Measurements from ENCODE around the gene TJP3.

The TJP3 gene

GRCh38 chr19:3691372-3691716 is 16.8 kb upstream of the TJP3 start:
- in situ Hi-C loops (cut with HindIII; ENCODE audit: low sequenced_read_pairs) = no loop called here

- in situ Hi-C loops (cut with HindIII; ENCODE audit: low sequenced_read_pairs) = no loop called here
Measured at GRCh38 chr19:3691726-3692125, 16.5 kb upstream of the TJP3 start.

GRCh38 chr19:3692141-3693024 is 15.8 kb upstream of the TJP3 start:
- in situ Hi-C loops (cut with HindIII; ENCODE audit: low sequenced_read_pairs) = no loop called here

GRCh38 chr19:3693025-3693925 is 14.9 kb upstream of the TJP3 start:
- in situ Hi-C loops (cut with HindIII; ENCODE audit: low sequenced_read_pairs) = no loop called here

- in situ Hi-C loops (cut with HindIII; ENCODE audit: low sequenced_read_pairs) = no loop called here
Measured at GRCh38 chr19:3694361-3695123, 13.6 kb upstream of the TJP3 start.

- in situ Hi-C loops (cut with HindIII; ENCODE audit: low sequenced_read_pairs) = no loop called here
Measured at GRCh38 chr19:3695124-3695733, 13.0 kb upstream of the TJP3 start.

- in situ Hi-C loops (cut with HindIII; ENCODE audit: low sequenced_read_pairs) = no loop called here
Measured at GRCh38 chr19:3695986-3696659, 12.1 kb upstream of the TJP3 start.

- in situ Hi-C loops (cut with HindIII; ENCODE audit: low sequenced_read_pairs) = no loop called here
Measured at GRCh38 chr19:3696660-3696995, 11.6 kb upstream of the TJP3 start.

- in situ Hi-C loops (cut with HindIII; ENCODE audit: low sequenced_read_pairs) = no loop called here
Measured at GRCh38 chr19:3697094-3697493, 11.1 kb upstream of the TJP3 start.

- in situ Hi-C loops (cut with HindIII; ENCODE audit: low sequenced_read_pairs) = no loop called here
Measured at GRCh38 chr19:3697671-3698385, 10.4 kb upstream of the TJP3 start.

- in situ Hi-C loops (cut with HindIII; ENCODE audit: low sequenced_read_pairs) = no loop called here
Measured at GRCh38 chr19:3698386-3698950, 9.7 kb upstream of the TJP3 start.

- in situ Hi-C loops (cut with HindIII; ENCODE audit: low sequenced_read_pairs) = no loop called here
Measured at GRCh38 chr19:3698974-3699740, 9.0 kb upstream of the TJP3 start.

GRCh38 chr19:3699741-3700241 is 8.4 kb upstream of the TJP3 start:
- in situ Hi-C loops (cut with HindIII; ENCODE audit: low sequenced_read_pairs) = no loop called here

GRCh38 chr19:3700242-3701032 is 7.7 kb upstream of the TJP3 start, which contains the start of gene PIP5K1C:
TSS of gene PIP5K1C (minus strand) at chr19:3700468. CDS start at chr19:3700390, 78 bp downstream.
- in situ Hi-C loops (cut with HindIII; ENCODE audit: low sequenced_read_pairs) = no loop called here

- in situ Hi-C loops (cut with HindIII; ENCODE audit: low sequenced_read_pairs) = no loop called here
Measured at GRCh38 chr19:3701200-3701599, 7.0 kb upstream of the TJP3 start.

GRCh38 chr19:3707868-3708206 is 347 bp upstream of the TJP3 start:
- in situ Hi-C loops (cut with HindIII; ENCODE audit: low sequenced_read_pairs) = no loop called here

GRCh38 chr19:3710265-3710812 is 2.2 kb downstream of the TJP3 start:
- in situ Hi-C loops (cut with HindIII; ENCODE audit: low sequenced_read_pairs) = loop anchor here (10.0 kb wide), 1 partner anchor 386 kb away; no protein-coding TSS in a partner anchor

All from endothelial cell of hepatic sinusoid (primary cell).